Measurements from ENCODE around the gene POLR1A.

- TF ChIP-seq, protein P1, sequence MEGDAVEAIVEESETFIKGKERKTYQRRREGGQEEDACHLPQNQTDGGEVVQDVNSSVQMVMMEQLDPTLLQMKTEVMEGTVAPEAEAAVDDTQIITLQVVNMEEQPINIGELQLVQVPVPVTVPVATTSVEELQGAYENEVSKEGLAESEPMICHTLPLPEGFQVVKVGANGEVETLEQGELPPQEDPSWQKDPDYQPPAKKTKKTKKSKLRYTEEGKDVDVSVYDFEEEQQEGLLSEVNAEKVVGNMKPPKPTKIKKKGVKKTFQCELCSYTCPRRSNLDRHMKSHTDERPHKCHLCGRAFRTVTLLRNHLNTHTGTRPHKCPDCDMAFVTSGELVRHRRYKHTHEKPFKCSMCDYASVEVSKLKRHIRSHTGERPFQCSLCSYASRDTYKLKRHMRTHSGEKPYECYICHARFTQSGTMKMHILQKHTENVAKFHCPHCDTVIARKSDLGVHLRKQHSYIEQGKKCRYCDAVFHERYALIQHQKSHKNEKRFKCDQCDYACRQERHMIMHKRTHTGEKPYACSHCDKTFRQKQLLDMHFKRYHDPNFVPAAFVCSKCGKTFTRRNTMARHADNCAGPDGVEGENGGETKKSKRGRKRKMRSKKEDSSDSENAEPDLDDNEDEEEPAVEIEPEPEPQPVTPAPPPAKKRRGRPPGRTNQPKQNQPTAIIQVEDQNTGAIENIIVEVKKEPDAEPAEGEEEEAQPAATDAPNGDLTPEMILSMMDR (IDR thresholded peaks at IDR 0.05; ENCODE audit: borderline replicate concordance, extremely low read depth, low read length, poor library complexity, severe bottlenecking): no peak
- no peak for TF ChIP-seq EZH2 (IDR thresholded peaks at IDR 0.05; ENCODE audit: borderline replicate concordance, low read depth, low read length, severe bottlenecking)
These were observed 75.8 kb downstream of the POLR1A start for GRCh38 chr2:86029873-86030272.

Measured in DND-41 (cell line).